Measurements from ENCODE around the gene PRM1. TPM values are rescaled to one million over a fixed set of nuclear protein-coding genes. Genes with fewer than 3 reads are reported as not detected.

The PRM1 gene
- total RNA-seq, 2 donors from 2014 or later, result not detected

GRCh38 chr16:11248133-11248532 lies 33.0 kb downstream of the PRM1 start:
- no peak overlapping the region for H3K4me3 ChIP-seq
- TF ChIP-seq CTCF (IDR thresholded peaks at IDR 0.05), result no peak
- no peaks in the 10 kb centered on the region for H3K27me3 ChIP-seq
- H3K9me3 ChIP-seq, result no peaks in the 10 kb centered on the region
- H3K4me1 ChIP-seq, result no peaks in the 10 kb centered on the region
- no peak for DNase-seq (ENCODE audit: low spot score)
- no peaks in the 10 kb centered on the region for H3K36me3 ChIP-seq
- H3K27ac ChIP-seq, result no peak overlapping the region

- no peaks in the 10 kb centered on the region for H3K36me3 ChIP-seq
- no peaks in the 10 kb centered on the region for H3K9me3 ChIP-seq
- no peak overlapping the region for H3K4me3 ChIP-seq
- TF ChIP-seq CTCF (IDR thresholded peaks at IDR 0.05), result no peak
- H3K27ac ChIP-seq, result no peak overlapping the region
- no peaks in the 10 kb centered on the region for H3K4me1 ChIP-seq
- H3K27me3 ChIP-seq, result no peaks in the 10 kb centered on the region
- no peak for DNase-seq (ENCODE audit: low spot score)
Observed at GRCh38 chr16:11245988-11246387, 35.1 kb downstream of the PRM1 start.

- Histone ChIP-seq H3K36me3 (no peaks in the 10 kb centered on the region), H3K9me3 (no peaks in the 10 kb centered on the region), H3K27me3 (no peaks in the 10 kb centered on the region), H3K27ac (no peak overlapping the region), H3K4me3 (no peak overlapping the region), H3K4me1 (no peaks in the 10 kb centered on the region)
- no peak for TF ChIP-seq CTCF (IDR thresholded peaks at IDR 0.05)
- DNase-seq (ENCODE audit: low spot score), result no peak
Observed at GRCh38 chr16:11245222-11245737, 35.9 kb downstream of the PRM1 start.

- H3K4me3 ChIP-seq, result no peak overlapping the region
- H3K4me1 ChIP-seq, result no peaks in the 10 kb centered on the region
- no peak for TF ChIP-seq CTCF (IDR thresholded peaks at IDR 0.05)
- H3K9me3 ChIP-seq, result no peaks in the 10 kb centered on the region
- H3K27me3 ChIP-seq, result no peaks in the 10 kb centered on the region
- H3K27ac ChIP-seq, result no peak overlapping the region
- DNase-seq (ENCODE audit: low spot score), result no peak
- no peaks in the 10 kb centered on the region for H3K36me3 ChIP-seq
Observed at GRCh38 chr16:11242658-11243057, 38.5 kb downstream of the PRM1 start.

GRCh38 chr16:11241480-11242204 lies 39.5 kb downstream of the PRM1 start:
- peak overlapping the region; percentile 71 to 86 for H3K27ac ChIP-seq
- H3K9me3 ChIP-seq, result no peaks in the 10 kb centered on the region
- no peaks in the 10 kb centered on the region for H3K4me1 ChIP-seq
- no peak for TF ChIP-seq CTCF (IDR thresholded peaks at IDR 0.05)
- no peak for DNase-seq (ENCODE audit: low spot score)
- no peaks in the 10 kb centered on the region for H3K27me3 ChIP-seq
- no peak overlapping the region for H3K4me3 ChIP-seq
- no peaks in the 10 kb centered on the region for H3K36me3 ChIP-seq

Measured in right atrium auricular region (tissue), 2 donors.